GM12878 (cell line): ENCODE measurements around the gene ING1. TPM values are rescaled to one million over a fixed set of nuclear protein-coding genes. Genes with fewer than 3 reads are reported as not detected.

ENCODE experiments used
- ATAC-seq: fragments of 200-7000 bp; cut with Tn5 transposase; 3 replicates; pipeline ENCODE4 v1.9.1; 2020; ENCODE audit warnings: mild to moderate bottlenecking, moderate library complexity
- BruUV-seq: library from RNA; stranded (reverse); fragments of 400-500 nt; replicated peaks from 2 replicates; lab custom pipeline; 2021; lab: Mats Ljungman, UMichigan
- CTCF ChIA-PET: fragments of 300-600 bp; sonication (Branson Sonifier 250); formaldehyde crosslinking; extraction: SDS; loops from one replicate; lab custom pipeline; 2021; ENCODE audit warnings: inconsistent platforms; lab: Yijun Ruan, JAX
- POLR2A ChIA-PET: fragments of 350-600 bp; formaldehyde crosslinking; extraction: SDS; loops from one replicate; lab custom pipeline; 2021; ENCODE audit warnings: inconsistent platforms; lab: Charles Lee
- RAD21 ChIA-PET: fragments of 300-600 bp; sonication (Branson Sonifier 250); formaldehyde crosslinking; loops from one replicate; lab custom pipeline; 2023; ENCODE audit warnings: antibody characterized with exemption; ENCODE audit not compliant: unreplicated experiment; lab: Charles Lee
- SMC1A ChIA-PET: fragments of 300-600 bp; sonication (Branson Sonifier 250); formaldehyde crosslinking; loops from one replicate; lab custom pipeline; 2023; ENCODE audit not compliant: unreplicated experiment, uncharacterized antibody; lab: Charles Lee
- DNase-seq: peaks from one replicate; pipeline ENCODE4 v3.0.0-alpha.2; 2011; ENCODE audit warnings: low read depth, low spot score
- FAIRE-seq: peaks from 3 replicates; lab custom pipeline; 2011; peaks lifted over from hg19 to GRCh38; lab: Jason Lieb, UNC
- H2AFZ ChIP-seq: 2 replicates; pipeline ENCODE4 v1.6.0; 2011; ENCODE audit warnings: low read depth, low read length, control low read depth; ENCODE audit not compliant: control insufficient read depth
- H3K27ac ChIP-seq: 2 replicates; pipeline ENCODE4 v1.5.1; 2011; ENCODE audit warnings: control low read depth; ENCODE audit not compliant: control insufficient read depth, insufficient read depth
- H3K27me3 ChIP-seq, 2 experiments: replicated peaks in 1 of 2; 2 replicates each; pipeline versions ENCODE4 v1.6.0 to v1.6.1; 2011; ENCODE audit warnings: low read length in 1 of 2; ENCODE audit not compliant: control insufficient read depth in 2 of 2, insufficient read depth in 2 of 2
- H3K36me3 ChIP-seq, 2 experiments: 2 replicates each; pipeline ENCODE4 v1.5.1; 2011; ENCODE audit warnings: low read length in 1 of 2; ENCODE audit not compliant: control insufficient read depth in 2 of 2, insufficient read depth in 2 of 2
- H3K4me1 ChIP-seq: 2 replicates; pipeline ENCODE4 v1.6.1; 2011; ENCODE audit warnings: mild to moderate bottlenecking, low read length, moderate library complexity, mixed read lengths; ENCODE audit not compliant: control insufficient read depth, insufficient read depth
- H3K4me2 ChIP-seq: 2 replicates; pipeline ENCODE4 v1.6.0; 2011; ENCODE audit warnings: control low read depth; ENCODE audit not compliant: control insufficient read depth, insufficient read depth
- H3K4me3 ChIP-seq: fragments of 200-600 bp; sonication (generic); 2 replicates; pipeline ENCODE4 v1.5.1; 2016
- H3K79me2 ChIP-seq: 2 replicates; pipeline ENCODE4 v1.6.0; 2011; ENCODE audit warnings: low read length; ENCODE audit not compliant: control insufficient read depth, insufficient read depth
- H3K9ac ChIP-seq: 2 replicates; pipeline ENCODE4 v1.8.0; 2011; ENCODE audit warnings: low read length, control low read depth, mixed read lengths; ENCODE audit not compliant: control insufficient read depth, insufficient read depth
- H3K9me3 ChIP-seq: replicated peaks from 3 replicates; pipeline ENCODE4 v1.5.1; 2011; ENCODE audit warnings: mild to moderate bottlenecking, low read length; ENCODE audit not compliant: control insufficient read depth, insufficient read depth
- H4K20me1 ChIP-seq: 2 replicates; pipeline ENCODE4 v1.6.0; 2011; ENCODE audit not compliant: control insufficient read depth, insufficient read depth
- CBFB ChIP-seq: IDR thresholded peaks from 2 replicates; pipeline ENCODE4 v1.6.1; 2016; ENCODE audit warnings: antibody characterized with exemption, low read depth
- CREM ChIP-seq: IDR thresholded peaks from 2 replicates; pipeline ENCODE4 v1.6.1; 2014; ENCODE audit warnings: antibody characterized with exemption, low read depth
- EED ChIP-seq: sonication (generic); IDR thresholded peaks from 2 replicates; pipeline ENCODE4 v1.6.1; 2016; ENCODE audit warnings: antibody characterized with exemption, low read depth
- HDGF ChIP-seq: fragments of 450-650 bp; IDR thresholded peaks from 2 replicates; pipeline ENCODE4 v1.6.1; 2016; ENCODE audit warnings: antibody characterized with exemption
- NKRF ChIP-seq: fragments of 450-650 bp; conservative IDR thresholded peaks from 2 replicates; pipeline ENCODE4 v1.6.1; 2017; ENCODE audit warnings: mild to moderate bottlenecking, moderate library complexity
- POLR2AphosphoS2 ChIP-seq: IDR thresholded peaks from 2 replicates; pipeline ENCODE4 v1.6.1; 2011; ENCODE audit warnings: low read depth, mild to moderate bottlenecking, low read length, improper control_type of control experiment, moderate library complexity
- RAD51 ChIP-seq: fragments of 450-650 bp; IDR thresholded peaks from 2 replicates; pipeline ENCODE4 v1.6.1; 2016; ENCODE audit warnings: moderate library complexity, mild to moderate bottlenecking, inconsistent platforms
- SRF ChIP-seq, 2 experiments: IDR thresholded peaks; 2 replicates each; pipeline ENCODE4 v1.6.1; 2011; ENCODE audit warnings: low read depth in 2 of 2, low read length in 2 of 2, mild to moderate bottlenecking in 1 of 2, moderate library complexity in 1 of 2
- ZNF217 ChIP-seq: fragments of 450-650 bp; IDR thresholded peaks from 2 replicates; pipeline ENCODE4 v1.6.1; 2017; ENCODE audit warnings: antibody characterized with exemption, mild to moderate bottlenecking
- ZNF274 ChIP-seq: IDR thresholded peaks from one replicate; pipeline ENCODE4 v1.8.0; 2011; ENCODE audit not compliant: insufficient read length, insufficient read depth
- WGBS: methylation state at CpG from one replicate; pipeline ENCODE4 v1.1.6; 2016; ENCODE audit warnings: low lambda C conversion rate; ENCODE audit not compliant: insufficient replicate concordance, insufficient coverage; ENCODE audit errors: missing lambda C conversion rate; 5-methylcytosine and 5-hydroxymethylcytosine counted together
- in situ Hi-C: fragments of 300-500 bp; cut with MboI; formaldehyde crosslinking; loops from 9 replicates; pipeline ENCODE4 v1.14.3; 2018; ENCODE audit warnings: mixed read lengths
- intact Hi-C: fragments of 100-400 bp; cut with micrococcal nuclease; formaldehyde crosslinking; loops from one replicate; pipeline ENCODE4 v1.14.2; 2022; ENCODE audit not compliant: unreplicated experiment
- polyA plus RNA-seq, 11 experiments: library from polyadenylated mRNA; depleted of rRNA in 4 of 11; unstranded in 6 of 11; stranded (reverse) in 5 of 11; fragments of >200 nt; fragmentation: Nextera tagmentation in 4 of 11; fragmentation: Illumina TruSeq in 1 of 11; extraction: Ambion mirVana in 4 of 11; extraction: Trizol in 1 of 11; gene quantifications; 1 replicate in 1 of 11; 2 replicates in 10 of 11; pipeline versions ENCODE4 v1.2.1 to v1.2.3, GENCODE V29; 2011 to 2016; ENCODE audit warnings: inconsistent platforms in 2 of 11, missing spikeins in 2 of 11, low read depth in 1 of 11
- total RNA-seq, 4 experiments: library from RNA; depleted of rRNA in 3 of 4; stranded (reverse); fragments of >200 nt in 3 of 4; fragmentation: Illumina TruSeq in 1 of 4; extraction: Trizol in 1 of 4; gene quantifications; 2 replicates each; pipeline versions ENCODE4 v1.2.1 to v1.2.3, GENCODE V29; 2013 to 2021
- TF ChIP-seq, protein P1 (sequence below): fragments of 450-650 bp; IDR thresholded peaks from 2 replicates; pipeline ENCODE4 v1.6.1; 2017; ENCODE audit warnings: mild to moderate bottlenecking, moderate library complexity

Gene ING1
- total and polyA plus RNA-seq, 10 of the 15 experiments (the other 5 are each of a cell fraction or from before 2014, with no cell fraction given), result 1.3 to 20.4 (median 13.1) TPM

GRCh38 chr13:110770678-110771077 lies 57.2 kb downstream of the ING1 start:
- H3K79me2 ChIP-seq, result no peaks in the 10 kb centered on the region
- 63% methylated on average over 9 of the region's 10 CpGs for WGBS
- no peaks in the 10 kb centered on the region for H3K4me1 ChIP-seq
- FAIRE-seq (no peak), DNase-seq (no peak), ATAC-seq (no peak)
- RAD21 ChIA-PET, result no interaction called here
- H3K9ac ChIP-seq, result no peak overlapping the region
- in situ Hi-C loops, result no loop called here
- no peak overlapping the region for H3K27ac ChIP-seq
- no peak overlapping the region for H2AFZ ChIP-seq
- SMC1A ChIA-PET, result no interaction called here
- H3K9me3 ChIP-seq, result no peaks in the 10 kb centered on the region
- no peaks in the 10 kb centered on the region for H3K27me3 ChIP-seq
- TF ChIP-seq ZNF274 (no peak), EED (no peak), SRF (IDR thresholded peaks at IDR 0.05; ENCODE audit: low read depth in 2 of 2, low read length in 2 of 2) (no peak), CBFB (no peak), ZNF217 (no peak), POLR2AphosphoS2 (no peak), RAD51 (no peak), NKRF (no peak), HDGF (no peak), CREM (no peak)
- TF ChIP-seq, protein P1, sequence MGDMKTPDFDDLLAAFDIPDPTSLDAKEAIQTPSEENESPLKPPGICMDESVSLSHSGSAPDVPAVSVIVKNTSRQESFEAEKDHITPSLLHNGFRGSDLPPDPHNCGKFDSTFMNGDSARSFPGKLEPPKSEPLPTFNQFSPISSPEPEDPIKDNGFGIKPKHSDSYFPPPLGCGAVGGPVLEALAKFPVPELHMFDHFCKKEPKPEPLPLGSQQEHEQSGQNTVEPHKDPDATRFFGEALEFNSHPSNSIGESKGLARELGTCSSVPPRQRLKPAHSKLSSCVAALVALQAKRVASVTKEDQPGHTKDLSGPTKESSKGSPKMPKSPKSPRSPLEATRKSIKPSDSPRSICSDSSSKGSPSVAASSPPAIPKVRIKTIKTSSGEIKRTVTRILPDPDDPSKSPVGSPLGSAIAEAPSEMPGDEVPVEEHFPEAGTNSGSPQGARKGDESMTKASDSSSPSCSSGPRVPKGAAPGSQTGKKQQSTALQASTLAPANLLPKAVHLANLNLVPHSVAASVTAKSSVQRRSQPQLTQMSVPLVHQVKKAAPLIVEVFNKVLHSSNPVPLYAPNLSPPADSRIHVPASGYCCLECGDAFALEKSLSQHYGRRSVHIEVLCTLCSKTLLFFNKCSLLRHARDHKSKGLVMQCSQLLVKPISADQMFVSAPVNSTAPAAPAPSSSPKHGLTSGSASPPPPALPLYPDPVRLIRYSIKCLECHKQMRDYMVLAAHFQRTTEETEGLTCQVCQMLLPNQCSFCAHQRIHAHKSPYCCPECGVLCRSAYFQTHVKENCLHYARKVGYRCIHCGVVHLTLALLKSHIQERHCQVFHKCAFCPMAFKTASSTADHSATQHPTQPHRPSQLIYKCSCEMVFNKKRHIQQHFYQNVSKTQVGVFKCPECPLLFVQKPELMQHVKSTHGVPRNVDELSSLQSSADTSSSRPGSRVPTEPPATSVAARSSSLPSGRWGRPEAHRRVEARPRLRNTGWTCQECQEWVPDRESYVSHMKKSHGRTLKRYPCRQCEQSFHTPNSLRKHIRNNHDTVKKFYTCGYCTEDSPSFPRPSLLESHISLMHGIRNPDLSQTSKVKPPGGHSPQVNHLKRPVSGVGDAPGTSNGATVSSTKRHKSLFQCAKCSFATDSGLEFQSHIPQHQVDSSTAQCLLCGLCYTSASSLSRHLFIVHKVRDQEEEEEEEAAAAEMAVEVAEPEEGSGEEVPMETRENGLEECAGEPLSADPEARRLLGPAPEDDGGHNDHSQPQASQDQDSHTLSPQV, result no peak
- intact Hi-C loops, result no loop called here
- POLR2A ChIA-PET, result no interaction called here
- H3K36me3 ChIP-seq, result no peaks in the 10 kb centered on the region
- no TSS peak for BruUV-seq
- no peak overlapping the region for H3K4me3 ChIP-seq
- CTCF ChIA-PET, result no interaction called here
- H4K20me1 ChIP-seq, result no peaks in the 10 kb centered on the region
- H3K4me2 ChIP-seq, result no peak overlapping the region
